Immature natural killer cell (primary cell): ENCODE data around the gene EPHA1. TPM values are rescaled to one million over a fixed set of nuclear protein-coding genes. Genes with fewer than 3 reads are reported as not detected.

ENCODE experiments used
- DNase-seq, 3 donors: peaks; one replicate each; pipeline ENCODE4 v3.0.0; 2022; ENCODE audit warnings: mixed read lengths in 1 of 3
- H3K27ac Mint-ChIP-seq, 6 donors: one replicate each; pipeline ENCODE4 v1.8.0; 2020; ENCODE audit warnings: mixed read lengths in 6 of 6, mild to moderate bottlenecking in 5 of 6, inconsistent platforms in 4 of 6, moderate library complexity in 3 of 6
- H3K27me3 Mint-ChIP-seq, 3 donors: one replicate each; pipeline ENCODE4 v1.8.0; 2020 to 2021; ENCODE audit warnings: low read depth in 3 of 3, mild to moderate bottlenecking in 3 of 3, mixed read lengths in 3 of 3, moderate library complexity in 3 of 3, inconsistent platforms in 1 of 3
- H3K36me3 Mint-ChIP-seq, 3 donors: one replicate each; pipeline ENCODE4 v1.8.0; 2020; ENCODE audit warnings: mixed read lengths in 3 of 3, inconsistent platforms in 2 of 3, mild to moderate bottlenecking in 2 of 3
- H3K4me1 Mint-ChIP-seq, 2 donors: one replicate each; pipeline ENCODE4 v1.8.0; 2020; ENCODE audit warnings: inconsistent platforms in 2 of 2, mild to moderate bottlenecking in 2 of 2, mixed read lengths in 2 of 2, moderate library complexity in 1 of 2
- H3K4me3 Mint-ChIP-seq, 5 donors: one replicate each; pipeline ENCODE4 v1.8.0; 2020; ENCODE audit warnings: mild to moderate bottlenecking in 5 of 5, mixed read lengths in 5 of 5, inconsistent platforms in 3 of 5, moderate library complexity in 3 of 5
- H3K9me3 Mint-ChIP-seq, 6 donors: one replicate each; pipeline ENCODE4 v1.8.0; 2020; ENCODE audit warnings: mild to moderate bottlenecking in 6 of 6, mixed read lengths in 6 of 6, inconsistent platforms in 4 of 6, moderate library complexity in 3 of 6
- polyA plus RNA-seq, 3 donors: library from polyadenylated mRNA; unstranded; fragments of 300-500 nt; fragmentation: Illumina TruSeq; gene quantifications; one replicate each; pipeline ENCODE4 v1.2.3, GENCODE V29; 2021

EPHA1 gene
- polyA plus RNA-seq, 3 donors from 2014 or later: 0.22 to 0.51 TPM; not detected in 1

- no peak overlapping the region for H3K4me3 Mint-ChIP-seq
- H3K36me3 Mint-ChIP-seq: peaks cover 0 to 12% (median 7%) of the 10 kb centered on the region in 3 donors
- DNase-seq: peak; percentile 71 to 76 (median 76)
- H3K9me3 Mint-ChIP-seq: no peaks in the 10 kb centered on the region
- H3K4me1 Mint-ChIP-seq: peaks cover 5 to 13% of the 10 kb centered on the region in 2 donors
- peaks cover 0 to 6% (median 0%) of the 10 kb centered on the region in 3 donors for H3K27me3 Mint-ChIP-seq
- H3K27ac Mint-ChIP-seq: no peak overlapping the region
Observed at GRCh38 chr7:143385891-143386781, 22.5 kb downstream of the EPHA1 start.

- Mint-ChIP-seq H3K27me3 (peaks cover 0 to 10% (median 0%) of the 10 kb centered on the region in 3 donors), H3K9me3 (no peaks in the 10 kb centered on the region), H3K4me1 (peaks cover 6 to 12% of the 10 kb centered on the region in 2 donors), H3K4me3 (no peak overlapping the region), H3K36me3 (peaks cover 0 to 6% (median 3%) of the 10 kb centered on the region in 3 donors), H3K27ac (no peak overlapping the region)
- DNase-seq: no peak
Observed at GRCh38 chr7:143384661-143385631, 23.7 kb downstream of the EPHA1 start.

GRCh38 chr7:143384148-143384547 lies 24.5 kb downstream of the EPHA1 start:
- Mint-ChIP-seq H3K27me3 (peaks cover 0 to 10% (median 2%) of the 10 kb centered on the region in 3 donors), H3K4me3 (no peak overlapping the region), H3K36me3 (peaks cover 0 to 1% (median 0%) of the 10 kb centered on the region in 3 donors), H3K9me3 (no peaks in the 10 kb centered on the region), H3K27ac (no peak overlapping the region), H3K4me1 (peaks cover 12% of the 10 kb centered on the region in 2 donors)
- no peak for DNase-seq

GRCh38 chr7:143383642-143383957 lies 25.1 kb downstream of the EPHA1 start:
- peaks cover 0 to 10% (median 2%) of the 10 kb centered on the region in 3 donors for H3K27me3 Mint-ChIP-seq
- H3K4me1 Mint-ChIP-seq: peaks cover 15 to 16% of the 10 kb centered on the region in 2 donors
- H3K27ac Mint-ChIP-seq: peak overlapping the region in 2 of 6 donors; percentile 13 to 40
- no peaks in the 10 kb centered on the region for H3K9me3 Mint-ChIP-seq
- no peak for DNase-seq
- H3K4me3 Mint-ChIP-seq: no peak overlapping the region
- H3K36me3 Mint-ChIP-seq: no peaks in the 10 kb centered on the region

GRCh38 chr7:143382791-143383641 lies 25.6 kb downstream of the EPHA1 start:
- peaks cover 0 to 10% (median 3%) of the 10 kb centered on the region in 3 donors for H3K27me3 Mint-ChIP-seq
- H3K27ac Mint-ChIP-seq: peak overlapping the region in 5 of 6 donors; percentile 37 to 71 (median 60)
- peak overlapping the region in 2 of 5 donors; percentile 53 to 74 for H3K4me3 Mint-ChIP-seq
- DNase-seq: no peak
- no peaks in the 10 kb centered on the region for H3K9me3 Mint-ChIP-seq
- no peaks in the 10 kb centered on the region for H3K36me3 Mint-ChIP-seq
- peaks cover 21 to 22% of the 10 kb centered on the region in 2 donors for H3K4me1 Mint-ChIP-seq

GRCh38 chr7:143382126-143382790 lies 26.4 kb downstream of the EPHA1 start:
- Mint-ChIP-seq H3K36me3 (no peaks in the 10 kb centered on the region), H3K4me1 (peaks cover 24 to 27% of the 10 kb centered on the region in 2 donors), H3K27ac (peak overlapping the region in 5 of 6 donors; percentile 37 to 71 (median 60)), H3K9me3 (no peaks in the 10 kb centered on the region), H3K27me3 (peaks cover 0 to 12% (median 3%) of the 10 kb centered on the region in 3 donors), H3K4me3 (peak overlapping the region in 2 of 5 donors; percentile 53 to 74)
- DNase-seq: no peak

- Mint-ChIP-seq H3K4me1 (peaks cover 31 to 34% of the 10 kb centered on the region in 2 donors), H3K36me3 (no peaks in the 10 kb centered on the region), H3K9me3 (no peaks in the 10 kb centered on the region), H3K4me3 (peak overlapping the region in 3 of 5 donors; percentile 48 to 74 (median 53)), H3K27ac (peak overlapping the region in 3 of 6 donors; percentile 35 to 44 (median 36)), H3K27me3 (peaks cover 2 to 12% (median 3%) of the 10 kb centered on the region in 3 donors)
- DNase-seq: no peak
Observed at GRCh38 chr7:143381427-143382125, 27.1 kb downstream of the EPHA1 start.

GRCh38 chr7:143380646-143381426 lies 27.8 kb downstream of the EPHA1 start, which contains the start of gene ZYX:
TSS of gene ZYX (plus strand) at chr7:143381345. CDS start at chr7:143381572, 227 bp downstream.
- H3K9me3 Mint-ChIP-seq: no peaks in the 10 kb centered on the region
- H3K27ac Mint-ChIP-seq: peak within 1 kb of the TSS; percentile 90 to 98 (median 96)
- peak; percentile 85 to 87 (median 86) for DNase-seq
- H3K36me3 Mint-ChIP-seq: no peaks in the 10 kb centered on the region
- H3K27me3 Mint-ChIP-seq: peaks cover 3 to 12% (median 6%) of the 10 kb centered on the region in 3 donors
- H3K4me1 Mint-ChIP-seq: peaks cover 38 to 41% of the 10 kb centered on the region in 2 donors
- peak within 1 kb of the TSS; percentile 86 to 99 (median 90) for H3K4me3 Mint-ChIP-seq

GRCh38 chr7:143380260-143380645 lies 28.4 kb downstream of the EPHA1 start:
- Mint-ChIP-seq H3K27me3 (peaks cover 3 to 12% (median 6%) of the 10 kb centered on the region in 3 donors), H3K4me1 (peaks cover 44 to 47% of the 10 kb centered on the region in 2 donors), H3K36me3 (no peaks in the 10 kb centered on the region), H3K4me3 (peak overlapping the region; percentile 86 to 99 (median 90)), H3K27ac (peak overlapping the region; percentile 90 to 98 (median 96)), H3K9me3 (no peaks in the 10 kb centered on the region)
- peak; percentile 79 to 81 (median 80) for DNase-seq

GRCh38 chr7:143379611-143380259 lies 28.9 kb downstream of the EPHA1 start:
- Mint-ChIP-seq H3K27me3 (peaks cover 3 to 12% (median 6%) of the 10 kb centered on the region in 3 donors), H3K4me3 (peak overlapping the region; percentile 86 to 99 (median 90))

GRCh38 chr7:143376396-143376795 lies 32.3 kb downstream of the EPHA1 start:
- Mint-ChIP-seq H3K27ac (peak overlapping the region; percentile 81 to 97 (median 97)), H3K36me3 (no peaks in the 10 kb centered on the region), H3K4me3 (peak overlapping the region; percentile 57 to 76 (median 66)), H3K9me3 (no peaks in the 10 kb centered on the region), H3K4me1 (peaks cover 79 to 81% of the 10 kb centered on the region in 2 donors), H3K27me3 (peaks cover 3 to 8% (median 7%) of the 10 kb centered on the region in 3 donors)
- DNase-seq: no peak

More at GRCh38 chr7:143379611-143380259, 28.9 kb downstream of the EPHA1 start:
- DNase-seq: peak; percentile 34 to 45 (median 44)
- H3K27ac Mint-ChIP-seq: peak overlapping the region; percentile 90 to 98 (median 96)
- peaks cover 49 to 52% of the 10 kb centered on the region in 2 donors for H3K4me1 Mint-ChIP-seq
- H3K9me3 Mint-ChIP-seq: no peaks in the 10 kb centered on the region
- no peaks in the 10 kb centered on the region for H3K36me3 Mint-ChIP-seq
